ENCODE measurements around the gene PDE7B. TPM values are rescaled to one million over a fixed set of nuclear protein-coding genes. Genes with fewer than 3 reads are reported as not detected.
A peak's percentile ranks its signal among the peaks of the same experiment; 100 is the strongest.

The PDE7B gene
- polyA plus RNA-seq, 1 donor (not counting 4 experiments of a cell fraction or from before 2014, with no cell fraction given) = 0.01 TPM

DNA sequence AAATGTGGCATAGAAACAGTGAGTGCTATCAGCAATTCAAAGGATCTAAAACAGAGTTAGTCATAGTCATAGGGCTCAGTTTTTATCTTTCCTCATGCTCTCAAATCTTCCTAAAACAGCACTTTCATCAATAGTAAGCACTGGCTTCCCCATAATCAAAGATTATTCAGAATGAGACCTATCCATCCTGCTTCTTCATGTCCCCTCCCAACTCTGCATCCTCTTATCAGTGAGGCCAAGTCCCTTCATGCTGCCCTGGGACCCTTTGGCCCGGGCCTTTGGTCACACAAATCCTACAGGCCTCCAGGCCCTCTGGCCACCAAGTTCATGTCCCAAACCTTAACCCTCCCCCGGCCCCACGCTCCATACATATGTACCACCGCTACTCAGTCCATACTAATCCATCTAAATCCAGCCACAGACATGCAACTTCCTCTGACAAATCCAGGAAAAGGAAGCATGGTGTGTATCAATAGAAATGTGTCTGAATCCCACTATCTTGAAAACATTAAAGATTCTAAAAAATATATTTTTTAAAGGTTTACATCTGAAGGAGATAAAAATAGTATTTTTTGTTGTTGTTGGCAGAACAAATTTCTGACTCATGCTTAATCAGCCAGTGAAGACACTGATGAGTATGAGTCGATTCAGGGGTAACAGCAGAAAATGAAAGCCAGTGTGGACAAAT lies 143.5 kb downstream of the PDE7B start:
- no peak overlapping the region for H3K4me3 ChIP-seq (ENCODE audit: control insufficient read depth in 2 of 3, extremely low read depth in 1 of 3, insufficient read depth in 2 of 3, low read depth in 1 of 3, low read length in 3 of 3)
- H3K9me3 ChIP-seq (ENCODE audit: control insufficient read depth, low read depth, low read length) = no peaks in the 10 kb centered on the region
- FAIRE-seq (peak; percentile 65), DNase-seq (ENCODE audit: low read depth, low spot score) (no peak)
- no peaks in the 10 kb centered on the region for H3K79me2 ChIP-seq (ENCODE audit: control insufficient read depth, insufficient read depth, low read length)
- no peaks in the 10 kb centered on the region for H4K20me1 ChIP-seq (ENCODE audit: control insufficient read depth, extremely low read depth, insufficient read depth, low read length)
- peaks cover 3% of the 10 kb centered on the region for H3K4me1 ChIP-seq (ENCODE audit: control insufficient read depth, extremely low read depth, insufficient read depth, low read length)
- no peak overlapping the region for H3K27ac ChIP-seq (ENCODE audit: control insufficient read depth, insufficient read depth, low read length)
- H3K27me3 ChIP-seq (ENCODE audit: control insufficient read depth, extremely low read depth, insufficient read depth, low read length) = no peaks in the 10 kb centered on the region
- H3K36me3 ChIP-seq (ENCODE audit: control insufficient read depth in 2 of 2, extremely low read depth in 1 of 2, insufficient read depth in 2 of 2, low read length in 2 of 2) = no peaks in the 10 kb centered on the region
- dilution Hi-C loops (cut with MboI; ENCODE audit: extremely low pct_ligation_motif_present, low sequenced_read_pairs) = no loop called here
- no peak overlapping the region for H2AFZ ChIP-seq (ENCODE audit: control insufficient read depth, low read length)
- TF ChIP-seq EZH2 (IDR thresholded peaks at IDR 0.05; ENCODE audit: low read length) = no peak
- TF ChIP-seq, protein P1, sequence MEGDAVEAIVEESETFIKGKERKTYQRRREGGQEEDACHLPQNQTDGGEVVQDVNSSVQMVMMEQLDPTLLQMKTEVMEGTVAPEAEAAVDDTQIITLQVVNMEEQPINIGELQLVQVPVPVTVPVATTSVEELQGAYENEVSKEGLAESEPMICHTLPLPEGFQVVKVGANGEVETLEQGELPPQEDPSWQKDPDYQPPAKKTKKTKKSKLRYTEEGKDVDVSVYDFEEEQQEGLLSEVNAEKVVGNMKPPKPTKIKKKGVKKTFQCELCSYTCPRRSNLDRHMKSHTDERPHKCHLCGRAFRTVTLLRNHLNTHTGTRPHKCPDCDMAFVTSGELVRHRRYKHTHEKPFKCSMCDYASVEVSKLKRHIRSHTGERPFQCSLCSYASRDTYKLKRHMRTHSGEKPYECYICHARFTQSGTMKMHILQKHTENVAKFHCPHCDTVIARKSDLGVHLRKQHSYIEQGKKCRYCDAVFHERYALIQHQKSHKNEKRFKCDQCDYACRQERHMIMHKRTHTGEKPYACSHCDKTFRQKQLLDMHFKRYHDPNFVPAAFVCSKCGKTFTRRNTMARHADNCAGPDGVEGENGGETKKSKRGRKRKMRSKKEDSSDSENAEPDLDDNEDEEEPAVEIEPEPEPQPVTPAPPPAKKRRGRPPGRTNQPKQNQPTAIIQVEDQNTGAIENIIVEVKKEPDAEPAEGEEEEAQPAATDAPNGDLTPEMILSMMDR (optimal IDR thresholded peaks at IDR 0.05 in 1 of 3, IDR thresholded peaks at IDR 0.05 in 1 of 3, conservative IDR thresholded peaks at IDR 0.05 in 1 of 3; ENCODE audit: extremely low read depth in 1 of 3, insufficient read depth in 2 of 3, low read length in 3 of 3) = no peak
- no peaks in the 10 kb centered on the region for H3K9me1 ChIP-seq (ENCODE audit: control insufficient read depth, extremely low read depth, insufficient read depth, low read length)
- no peak overlapping the region for H3K4me2 ChIP-seq (ENCODE audit: control insufficient read depth, extremely low read depth, insufficient read depth, low read depth, low read length)
- no peak overlapping the region for H3K9ac ChIP-seq (ENCODE audit: control insufficient read depth, extremely low read depth, insufficient read depth, low read length)

DNA sequence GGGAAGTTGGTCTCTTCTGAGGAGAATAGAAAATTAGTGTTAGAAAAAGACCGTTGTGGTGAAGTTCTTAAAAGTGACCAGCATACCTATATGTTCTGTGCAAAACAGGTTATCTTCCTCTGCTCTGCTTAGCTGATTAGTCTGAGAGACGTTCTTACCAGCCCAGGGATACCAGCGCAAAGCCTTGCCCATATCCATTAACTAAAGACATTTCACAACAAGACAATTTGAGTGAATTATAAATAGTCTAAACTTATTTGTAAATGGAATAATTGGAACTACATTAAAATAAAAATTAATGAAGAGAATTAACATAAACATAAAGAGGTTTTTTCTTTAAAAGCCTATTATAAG lies 144.0 kb downstream of the PDE7B start:
- Histone ChIP-seq H3K9me3 (ENCODE audit: control insufficient read depth, low read depth, low read length) (no peaks in the 10 kb centered on the region), H4K20me1 (ENCODE audit: control insufficient read depth, extremely low read depth, insufficient read depth, low read length) (no peaks in the 10 kb centered on the region), H3K79me2 (ENCODE audit: control insufficient read depth, insufficient read depth, low read length) (no peaks in the 10 kb centered on the region), H3K4me1 (ENCODE audit: control insufficient read depth, extremely low read depth, insufficient read depth, low read length) (peaks cover 3% of the 10 kb centered on the region), H3K27ac (ENCODE audit: control insufficient read depth, insufficient read depth, low read length) (no peak overlapping the region), H3K9me1 (ENCODE audit: control insufficient read depth, extremely low read depth, insufficient read depth, low read length) (no peaks in the 10 kb centered on the region), H3K4me2 (ENCODE audit: control insufficient read depth, extremely low read depth, insufficient read depth, low read depth, low read length) (no peak overlapping the region), H3K36me3 (ENCODE audit: control insufficient read depth in 2 of 2, extremely low read depth in 1 of 2, insufficient read depth in 2 of 2, low read length in 2 of 2) (no peaks in the 10 kb centered on the region), H2AFZ (ENCODE audit: control insufficient read depth, low read length) (no peak overlapping the region), H3K27me3 (ENCODE audit: control insufficient read depth, extremely low read depth, insufficient read depth, low read length) (no peaks in the 10 kb centered on the region), H3K4me3 (ENCODE audit: control insufficient read depth in 2 of 3, extremely low read depth in 1 of 3, insufficient read depth in 2 of 3, low read depth in 1 of 3, low read length in 3 of 3) (no peak overlapping the region), H3K9ac (ENCODE audit: control insufficient read depth, extremely low read depth, insufficient read depth, low read length) (no peak overlapping the region)
- FAIRE-seq (no peak), DNase-seq (ENCODE audit: low read depth, low spot score) (no peak)
- dilution Hi-C loops (cut with MboI; ENCODE audit: extremely low pct_ligation_motif_present, low sequenced_read_pairs) = no loop called here
- TF ChIP-seq EZH2 (IDR thresholded peaks at IDR 0.05; ENCODE audit: low read length) = no peak
- TF ChIP-seq, protein P1 (optimal IDR thresholded peaks at IDR 0.05 in 1 of 3, IDR thresholded peaks at IDR 0.05 in 1 of 3, conservative IDR thresholded peaks at IDR 0.05 in 1 of 3; ENCODE audit: extremely low read depth in 1 of 3, insufficient read depth in 2 of 3, low read length in 3 of 3) = no peak
